Heart right ventricle (tissue), 16 donors: ENCODE results near the gene NOSIP. TPM values are rescaled to one million over a fixed set of nuclear protein-coding genes. Genes with fewer than 3 reads are reported as not detected.
A peak's percentile ranks its signal among the peaks of the same experiment; 100 is the strongest.

ENCODE experiments used
- ATAC-seq, 8 donors: fragments of 200-7000 bp; cut with Tn5 transposase; one replicate each; pipeline ENCODE4 v1.9.1; 2020; ENCODE audit warnings: mild to moderate bottlenecking in 8 of 8, moderate library complexity in 8 of 8, moderate number of reproducible peaks in 1 of 8
- DNase-seq, 2 donors: peaks; one replicate each; pipeline ENCODE4 v3.0.0-alpha.2; 2020
- H3K27ac ChIP-seq, 10 donors: fragments of 200-600 bp; sonication (generic) in 2 of 10; one replicate each; pipeline versions ENCODE4 v1.5.0 to v1.8.0; 2020 to 2022; ENCODE audit warnings: mild to moderate bottlenecking in 3 of 10
- H3K27me3 ChIP-seq, 7 donors: fragments of 200-600 bp; one replicate each; pipeline ENCODE4 v1.8.0; 2021 to 2022; ENCODE audit warnings: mild to moderate bottlenecking in 2 of 7
- H3K36me3 ChIP-seq, 9 donors: fragments of 200-600 bp; sonication (generic) in 1 of 9; one replicate each; pipeline versions ENCODE4 v1.5.0 to v1.8.0; 2020 to 2022; ENCODE audit warnings: mild to moderate bottlenecking in 2 of 9
- H3K4me1 ChIP-seq, 9 donors: fragments of 200-600 bp; sonication (generic) in 1 of 9; one replicate each; pipeline versions ENCODE4 v1.5.0 to v1.8.0; 2020 to 2022; ENCODE audit warnings: mild to moderate bottlenecking in 4 of 9
- H3K4me3 ChIP-seq, 10 donors: fragments of 200-600 bp; sonication (generic) in 2 of 10; one replicate each; pipeline versions ENCODE4 v1.5.0 to v1.8.0; 2020 to 2022; ENCODE audit warnings: mild to moderate bottlenecking in 7 of 10, moderate library complexity in 2 of 10
- H3K9me3 ChIP-seq, 11 donors: fragments of 200-600 bp in 10 of 11; sonication (generic) in 2 of 11; one replicate each; pipeline versions ENCODE4 v1.5.0 to v1.8.0; 2013 to 2022; ENCODE audit warnings: mild to moderate bottlenecking in 2 of 11, control low read depth in 1 of 11, moderate library complexity in 1 of 11
- CTCF ChIP-seq, 9 donors: fragments of 200-600 bp; sonication (generic) in 2 of 9; IDR thresholded peaks; one replicate each; pipeline versions ENCODE4 v1.5.0 to v1.8.0; 2021 to 2022; ENCODE audit warnings: antibody characterized with exemption in 9 of 9, mild to moderate bottlenecking in 5 of 9, moderate library complexity in 1 of 9
- WGBS, 2 donors: extraction: QIAGEN DNeasy Blood & Tissue Kit; methylation state at CpG; one replicate each; pipeline ENCODE4 v1.1.7; 2013; ENCODE audit warnings: inconsistent platforms in 1 of 2; 5-methylcytosine and 5-hydroxymethylcytosine counted together
- intact Hi-C, 10 donors: fragments of 100-400 bp; cut with DNase I; formaldehyde crosslinking; loops; one replicate each; pipeline versions ENCODE4 v1.11.1 to v1.14.2; 2022
- polyA plus RNA-seq, 2 donors: library from polyadenylated mRNA; stranded (reverse); fragments of 200-250 nt; gene quantifications; one replicate each; pipeline ENCODE4 v1.2.3, GENCODE V29; 2013
- total RNA-seq, 10 donors: library from RNA; stranded (reverse); fragmentation: NEBNext Ultra II Directional in 3 of 10; extraction: Animal tissue kit (Norgen Biotek cat#: 25700) in 3 of 10; gene quantifications; one replicate each; pipeline versions ENCODE4 v1.2.1 to v1.2.4, GENCODE V29; 2021 to 2023
- donor health status: Arrhythmogenic right ventricular cardiomyopathy.
- donor health status: ischemic (EF 13 %, LVEDD 7.1; RV severe dilation, severe dysfunction).
- donor health status: healthy with polysubstance abuse.
- donor health status: DM: no; HTN: yes; CAD: no.
- donor health status: DM: no; HTN: no; CAD: no.
- donor health status: ischemic (EF 25% LVEDD 6.9; RV normal size, moderate dysfunction).
- donor health status: ischemic (EF 25% LVEDD 5.7; RV mildly dilated, moderate dysfunction).
- donor health status: healthy.
- donor health status: DM: yes; HTN: yes; CAD: no.
- donor health status: Ischemic cardiomyopathy.
- donor health status: ischemic (EF 35%, LVEDD 5.7; RV mildly dilated, moderate dysfunction).
- donor health status: nonischemic (EF 11% LVEDD 7.7; RV severe dilation, severe dysfunction).
- donor health status: DM: yes; HTN: yes; CAD: no.
- donor health status: PGD.
- donor health status: ischemic (EF 29% LVEDD 5.4; RV normal size, mild dysfunction).
- donor health status: nonischemic (EF 23%, LVEDD 6.1; RV moderate dilation, normal function).

NOSIP gene
- total and polyA plus RNA-seq, 12 donors: 38.0 to 120 (median 46.6) TPM

GRCh38 chr19:49592486-49593232, 12.3 kb upstream of the NOSIP start:
- intact Hi-C loops: loop anchor here in 7 of 10 donors (1.0 to 10.0 kb wide), 7 partner anchors 45 to 85 kb away; partner anchors contain the start of genes PRMT1 (in 3 of the 7), BCL2L12 (in 2 of the 7) and IRF3 (in 2 of the 7)
- peak overlapping the region in 9 of 10 donors; percentile 73 to 89 (median 82) for H3K4me3 ChIP-seq
- no peak for ATAC-seq

GRCh38 chr19:49591731-49592485, 11.6 kb upstream of the NOSIP start:
- DNase-seq: peak; percentile 42 to 46
- peak in 3 of 8 donors; percentile 0 to 2 (median 2) for ATAC-seq
- intact Hi-C loops: loop anchor here in 8 of 10 donors (2.0 to 10.0 kb wide), 7 partner anchors 45 to 85 kb away; partner anchors contain the start of genes PRMT1 (in 3 of the 8), BCL2L12 (in 2 of the 8), IRF3 (in 2 of the 8) and RRAS (in 2 of the 8)

More at GRCh38 chr19:49592486-49593232, 12.3 kb upstream of the NOSIP start:
- DNase-seq: no peak
- Histone ChIP-seq H3K27ac (peak overlapping the region in 9 of 10 donors; percentile 45 to 98 (median 92)), H3K27me3 (no peaks in the 10 kb centered on the region), H3K36me3 (peaks cover 7 to 43% (median 25%) of the 10 kb centered on the region in 9 donors), H3K9me3 (no peaks in the 10 kb centered on the region), H3K4me1 (peaks cover 6 to 37% (median 22%) of the 10 kb centered on the region in 9 donors)
- WGBS, 2 donors: 9 to 16% methylated on average over 28 of the region's 28 CpGs
- no peak for TF ChIP-seq CTCF (IDR thresholded peaks at IDR 0.05)

GRCh38 chr19:49590971-49591730, 10.8 kb upstream of the NOSIP start, which contains the start of gene PRR12:
TSS of gene PRR12 (plus strand) at chr19:49591182. CDS start at chr19:49591655, 473 bp downstream.
- Histone ChIP-seq H3K36me3 (peaks cover 0 to 28% (median 14%) of the 10 kb centered on the region in 9 donors), H3K4me1 (peaks cover 6 to 37% (median 22%) of the 10 kb centered on the region in 9 donors), H3K27me3 (no peaks in the 10 kb centered on the region), H3K4me3 (peak within 1 kb of the TSS; percentile 65 to 89 (median 81)), H3K27ac (peak within 1 kb of the TSS; percentile 82 to 98 (median 92)), H3K9me3 (no peaks in the 10 kb centered on the region)
- WGBS, 2 donors: 1% methylated on average over 26 to 57 of the region's 66 CpGs
- peak; percentile 35 to 84 (median 74) for ATAC-seq
- DNase-seq: peak; percentile 65 to 68
- TF ChIP-seq CTCF (IDR thresholded peaks at IDR 0.05): peak in 1 of 9 donors; percentile 7
- intact Hi-C loops: loop anchor here in 8 of 10 donors (1.0 to 10.0 kb wide), 8 partner anchors 46 to 86 kb away; partner anchors contain the start of genes BCL2L12 (in 3 of the 8), IRF3 (in 3 of the 8), PRMT1 (in 3 of the 8) and RRAS (in 3 of the 8)

More at GRCh38 chr19:49591731-49592485, 11.6 kb upstream of the NOSIP start:
- Histone ChIP-seq H3K27me3 (no peaks in the 10 kb centered on the region), H3K4me3 (peak overlapping the region; percentile 65 to 89 (median 81)), H3K36me3 (peaks cover 2 to 35% (median 22%) of the 10 kb centered on the region in 9 donors), H3K9me3 (no peaks in the 10 kb centered on the region), H3K27ac (peak overlapping the region; percentile 82 to 98 (median 92)), H3K4me1 (peaks cover 6 to 37% (median 22%) of the 10 kb centered on the region in 9 donors)
- 1% methylated on average over 51 of the region's 51 CpGs for WGBS, 2 donors
- TF ChIP-seq CTCF (IDR thresholded peaks at IDR 0.05): no peak
